Uterus (tissue), 2 donors: ENCODE data around the gene IKZF1.

Source experiments
- POLR2A ChIP-seq, 2 donors: fragments of 450-650 bp; IDR thresholded peaks; one replicate each; pipeline ENCODE4 v1.6.1; 2016; ENCODE audit warnings: antibody characterized with exemption in 2 of 2, mild to moderate bottlenecking in 1 of 2, moderate library complexity in 1 of 2
- TF ChIP-seq, protein P1 (sequence below), 4 experiments: fragments of 200-600 bp in 2 of 4; fragments of 450-650 bp in 2 of 4; sonication (generic) in 2 of 4; IDR thresholded peaks; one replicate each; pipeline ENCODE4 v1.5.1; 2016 to 2019; ENCODE audit warnings: antibody characterized with exemption in 4 of 4, mild to moderate bottlenecking in 2 of 4, moderate library complexity in 1 of 4

- TF ChIP-seq, protein P1, sequence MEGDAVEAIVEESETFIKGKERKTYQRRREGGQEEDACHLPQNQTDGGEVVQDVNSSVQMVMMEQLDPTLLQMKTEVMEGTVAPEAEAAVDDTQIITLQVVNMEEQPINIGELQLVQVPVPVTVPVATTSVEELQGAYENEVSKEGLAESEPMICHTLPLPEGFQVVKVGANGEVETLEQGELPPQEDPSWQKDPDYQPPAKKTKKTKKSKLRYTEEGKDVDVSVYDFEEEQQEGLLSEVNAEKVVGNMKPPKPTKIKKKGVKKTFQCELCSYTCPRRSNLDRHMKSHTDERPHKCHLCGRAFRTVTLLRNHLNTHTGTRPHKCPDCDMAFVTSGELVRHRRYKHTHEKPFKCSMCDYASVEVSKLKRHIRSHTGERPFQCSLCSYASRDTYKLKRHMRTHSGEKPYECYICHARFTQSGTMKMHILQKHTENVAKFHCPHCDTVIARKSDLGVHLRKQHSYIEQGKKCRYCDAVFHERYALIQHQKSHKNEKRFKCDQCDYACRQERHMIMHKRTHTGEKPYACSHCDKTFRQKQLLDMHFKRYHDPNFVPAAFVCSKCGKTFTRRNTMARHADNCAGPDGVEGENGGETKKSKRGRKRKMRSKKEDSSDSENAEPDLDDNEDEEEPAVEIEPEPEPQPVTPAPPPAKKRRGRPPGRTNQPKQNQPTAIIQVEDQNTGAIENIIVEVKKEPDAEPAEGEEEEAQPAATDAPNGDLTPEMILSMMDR (IDR thresholded peaks at IDR 0.05): no peak
- no peak for TF ChIP-seq POLR2A (IDR thresholded peaks at IDR 0.05)
Measured at GRCh38 chr7:50404392-50404791, 99.9 kb downstream of the IKZF1 start.
